Stimulated activated CD8-positive, alpha-beta memory T cell treated with anti-CD3 and anti-CD28 coated beads, Interleukin-2, amount 100 ng/mL, for 48 hours (primary cell): ENCODE data around the gene SHD.
"Not testable (repeated sequence)": the region's sequence is repeated elsewhere in the genome, so short reads cannot be mapped to it uniquely, and the experiment has no call there.

Source experiments
- DNase-seq, 2 donors: peaks; one replicate each; pipeline ENCODE4 v3.0.0-alpha.2; 2020; ENCODE audit warnings: low read depth in 2 of 2

SHD gene, protein sequence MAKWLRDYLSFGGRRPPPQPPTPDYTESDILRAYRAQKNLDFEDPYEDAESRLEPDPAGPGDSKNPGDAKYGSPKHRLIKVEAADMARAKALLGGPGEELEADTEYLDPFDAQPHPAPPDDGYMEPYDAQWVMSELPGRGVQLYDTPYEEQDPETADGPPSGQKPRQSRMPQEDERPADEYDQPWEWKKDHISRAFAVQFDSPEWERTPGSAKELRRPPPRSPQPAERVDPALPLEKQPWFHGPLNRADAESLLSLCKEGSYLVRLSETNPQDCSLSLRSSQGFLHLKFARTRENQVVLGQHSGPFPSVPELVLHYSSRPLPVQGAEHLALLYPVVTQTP

DNA sequence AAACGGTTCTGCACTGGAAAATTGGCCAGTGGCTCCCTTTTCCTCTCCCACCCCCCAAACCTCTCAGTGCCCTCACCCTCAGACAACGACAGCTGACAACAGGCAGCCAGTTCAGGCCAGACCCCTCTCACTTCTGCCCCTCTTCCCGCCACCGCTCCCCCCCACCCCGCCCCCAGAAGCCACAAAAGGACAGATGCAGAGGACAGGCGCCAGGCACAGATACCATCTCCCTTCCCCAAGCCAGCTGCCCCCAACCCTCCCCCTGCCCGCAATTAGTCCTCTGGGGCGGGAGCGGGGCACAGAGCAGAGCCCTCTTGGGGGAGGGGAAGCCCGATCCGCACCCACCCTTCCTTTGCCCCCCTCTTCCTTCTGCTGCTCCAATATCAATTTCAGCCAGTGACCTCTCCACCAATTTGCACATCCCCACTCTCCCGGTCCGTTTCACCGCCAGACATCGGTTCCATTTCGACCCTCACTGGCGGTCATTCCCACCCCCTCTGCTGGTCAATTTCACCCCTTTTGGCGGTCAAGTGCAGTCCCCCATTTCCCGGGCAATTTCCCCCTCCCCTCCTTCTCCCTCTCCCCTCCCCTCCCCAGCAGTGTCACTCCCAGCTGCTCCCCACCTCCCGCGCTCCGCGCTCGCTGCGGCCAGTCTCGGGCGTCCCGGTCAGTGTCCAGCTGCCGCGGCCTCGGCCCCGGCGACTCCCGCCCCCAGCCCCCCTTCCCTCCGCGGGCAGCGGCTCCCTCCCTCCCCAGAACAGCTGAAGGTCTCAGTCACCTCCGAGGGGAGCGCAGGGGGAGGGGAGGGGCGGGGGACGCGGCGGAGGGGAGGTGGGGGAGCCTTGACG lies at the start of gene SHD:
TSS of gene SHD (plus strand) at position 848 of the 848 bp plus-strand sequence. CDS start 798 bp downstream, outside the sequence.
- no peak for DNase-seq

DNA sequence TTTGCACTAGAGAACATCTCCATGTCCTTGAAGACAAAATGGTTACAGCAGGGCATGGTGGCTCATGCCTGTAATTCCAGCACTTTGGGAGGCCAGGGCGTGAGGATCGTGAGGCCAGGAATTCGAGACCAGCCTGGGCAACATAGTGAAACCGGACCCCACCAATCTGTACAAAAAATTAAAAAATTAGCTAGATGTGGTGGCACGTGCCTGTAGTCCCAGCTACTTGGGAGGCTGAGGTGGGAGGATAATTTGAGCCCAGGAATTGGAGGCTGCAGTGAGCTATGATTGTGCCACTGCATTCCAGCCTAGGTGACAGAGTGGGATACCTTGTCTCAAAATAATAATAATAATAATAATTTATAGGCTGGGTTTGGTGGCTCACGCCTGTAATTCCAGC lies 48.8 kb upstream of the SHD start:
- DNase-seq: not testable (repeated sequence)

DNA sequence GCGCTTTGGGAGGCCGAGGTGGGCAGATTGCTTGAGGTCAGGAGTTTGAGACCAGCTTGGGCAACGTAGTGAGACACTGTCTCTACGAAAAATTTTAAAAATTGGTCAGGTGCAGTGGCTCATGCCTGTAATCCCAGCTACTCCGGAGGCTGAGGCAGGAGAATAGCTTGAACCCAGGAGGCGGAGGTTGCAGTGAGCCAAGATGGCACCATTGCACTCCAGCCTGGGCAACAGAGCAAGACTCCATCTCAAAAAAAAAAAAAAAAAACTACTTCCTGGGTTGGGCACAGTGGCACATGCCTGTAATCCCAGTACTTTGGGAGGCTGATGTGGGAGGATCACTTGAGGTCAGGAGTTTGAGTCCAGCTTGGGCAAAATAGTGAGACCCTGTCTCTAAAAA lies 47.5 kb upstream of the SHD start:
- DNase-seq: not testable (repeated sequence)

DNA sequence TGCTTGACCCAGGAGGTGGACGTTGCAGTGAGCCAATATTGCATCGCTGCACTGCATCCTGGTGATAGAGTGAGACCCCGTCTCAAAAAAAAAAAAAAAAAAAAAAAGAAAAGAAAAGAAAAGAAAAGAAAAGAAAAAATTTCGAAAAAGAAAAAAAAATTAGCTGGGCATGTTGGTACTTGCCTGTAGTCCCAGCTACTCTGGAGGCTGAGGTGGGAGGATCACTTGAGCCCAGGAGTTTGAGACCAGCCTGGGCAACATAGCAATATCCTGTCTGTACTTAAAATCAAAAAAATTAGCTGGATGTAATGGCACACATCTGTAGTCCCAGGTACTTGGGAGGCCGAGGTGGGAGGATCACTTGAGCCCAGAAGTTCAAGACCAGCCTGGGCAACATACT lies 46.9 kb upstream of the SHD start:
- DNase-seq: not testable (repeated sequence)

DNA sequence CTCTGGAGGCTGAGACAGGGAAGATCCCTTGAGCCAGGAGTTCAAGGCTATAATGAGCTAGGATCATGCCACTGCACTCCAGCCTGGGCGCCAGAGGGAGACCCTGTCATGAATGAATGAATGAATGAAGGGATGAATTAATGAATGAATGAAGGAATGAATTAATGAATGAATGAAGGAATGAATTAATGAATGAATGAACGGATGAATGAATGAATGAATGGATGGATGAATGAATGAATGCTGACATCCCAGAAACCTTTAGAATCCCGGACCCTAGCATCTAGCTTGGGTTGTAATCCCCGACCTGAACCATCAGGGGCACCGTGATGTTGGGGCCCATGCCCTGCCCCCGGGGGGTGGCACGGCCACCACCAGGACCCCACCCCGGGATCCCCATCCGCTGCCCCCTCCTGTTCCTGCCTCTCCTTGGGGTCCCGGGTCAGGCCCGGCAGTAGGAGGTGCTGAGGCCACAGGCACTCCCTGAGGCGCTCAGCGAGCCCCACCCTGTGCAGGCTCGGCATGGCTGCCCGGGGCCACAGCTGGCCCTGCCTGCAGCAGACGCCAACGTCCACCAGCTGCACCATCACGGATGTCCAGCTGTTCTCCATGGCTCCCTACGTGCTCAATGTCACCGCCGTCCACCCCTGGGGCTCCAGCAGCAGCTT lies 46.3 kb upstream of the SHD start:
- DNase-seq: no peak

DNA sequence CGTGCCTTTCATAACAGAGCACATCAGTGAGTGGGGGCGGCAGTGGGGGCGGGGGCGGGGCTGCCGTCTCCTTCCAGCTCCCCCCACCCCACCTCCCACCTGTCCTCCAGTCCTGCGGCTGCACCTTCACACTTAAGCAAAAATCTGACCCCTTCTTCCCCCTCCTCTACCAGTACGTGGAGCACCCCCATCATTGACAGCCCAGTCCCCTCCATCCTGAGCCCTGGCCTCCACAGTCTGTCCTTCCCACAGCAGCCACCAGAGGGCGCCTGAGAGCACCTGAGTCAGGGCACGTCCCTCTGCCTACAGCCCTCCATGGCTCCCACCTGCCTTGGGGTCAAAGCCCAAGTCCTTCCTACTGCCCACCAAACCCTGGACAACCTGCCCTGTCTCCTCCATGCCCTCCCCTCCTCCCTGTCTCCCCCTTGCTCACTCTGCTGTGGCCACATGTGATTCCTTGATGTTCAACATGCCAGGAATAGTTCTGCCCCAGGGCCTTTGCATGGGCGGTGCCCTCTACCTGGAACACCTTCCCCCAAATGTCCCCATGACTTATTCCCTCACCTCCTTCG lies 45.7 kb upstream of the SHD start:
- peak; percentile 65 to 79 for DNase-seq

DNA sequence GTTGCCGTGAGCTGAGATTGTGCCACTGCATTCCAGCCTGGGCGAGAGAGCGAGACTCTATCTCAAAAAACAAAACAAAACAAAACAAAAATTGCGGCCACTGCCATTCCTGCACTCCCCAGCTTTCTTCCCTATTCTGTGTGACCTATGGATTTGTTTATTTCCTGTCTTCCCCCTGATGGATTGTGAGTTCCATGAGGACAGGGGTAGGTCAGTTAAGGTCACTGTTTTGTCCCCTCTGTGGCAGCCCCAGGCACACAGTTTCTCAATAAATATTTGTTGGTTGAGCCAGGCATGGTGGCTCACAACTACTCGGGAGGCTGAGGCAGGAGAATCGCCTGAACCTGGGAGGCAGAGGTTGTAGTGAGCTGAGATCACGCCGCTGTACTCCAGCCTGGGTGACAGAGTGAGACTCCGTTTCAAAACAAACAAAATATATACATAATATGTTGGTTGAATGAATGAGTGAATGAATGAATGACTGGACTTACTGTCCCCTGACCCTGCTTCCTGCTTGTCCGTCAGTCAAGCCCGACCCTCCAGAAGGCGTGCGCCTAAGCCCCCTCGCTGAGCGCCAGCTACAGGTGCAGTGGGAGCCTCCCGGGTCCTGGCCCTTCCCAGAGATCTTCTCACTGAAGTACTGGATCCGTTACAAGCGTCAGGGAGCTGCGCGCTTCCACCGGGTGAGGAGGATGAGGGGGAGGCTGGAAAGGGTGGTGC lies 44.8 kb upstream of the SHD start:
- DNase-seq: no peak

DNA sequence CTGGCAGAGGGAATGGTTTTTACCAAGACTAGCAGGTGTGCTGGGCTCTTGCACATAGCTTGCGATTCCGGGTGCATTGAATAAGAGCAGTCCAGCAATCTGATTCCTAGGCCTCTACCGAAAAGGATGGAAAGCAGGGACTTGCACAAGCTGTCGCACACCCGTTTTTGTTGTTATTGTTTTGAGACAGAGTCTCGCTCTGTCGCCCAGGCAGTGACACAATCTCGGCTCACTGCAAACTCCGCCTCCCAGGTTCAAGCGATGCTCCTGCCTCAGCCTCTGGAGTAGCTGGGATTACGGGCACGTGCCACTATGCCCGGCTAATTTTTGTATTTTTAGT lies 44.2 kb upstream of the SHD start:
- DNase-seq: no peak

DNA sequence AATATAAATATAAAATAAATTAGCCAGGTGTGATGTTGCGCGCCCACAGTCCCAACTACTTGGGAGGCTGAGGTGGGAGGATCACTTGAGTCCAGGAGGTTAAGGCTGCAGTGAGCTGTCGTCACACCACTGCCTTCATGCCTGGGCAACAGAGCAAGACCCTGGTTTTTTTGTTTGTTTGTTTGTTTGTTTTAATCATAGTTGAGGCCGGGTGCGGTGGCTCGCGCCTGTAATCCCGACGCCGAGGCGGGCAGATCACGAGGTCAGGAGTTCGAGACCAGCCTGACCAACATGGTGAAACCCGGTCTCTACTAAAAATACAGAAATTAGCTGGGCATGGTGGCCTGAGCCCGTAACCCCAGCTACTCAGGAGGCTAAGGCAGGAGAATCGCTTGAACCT lies 41.6 kb upstream of the SHD start:
- DNase-seq: not testable (repeated sequence)

DNA sequence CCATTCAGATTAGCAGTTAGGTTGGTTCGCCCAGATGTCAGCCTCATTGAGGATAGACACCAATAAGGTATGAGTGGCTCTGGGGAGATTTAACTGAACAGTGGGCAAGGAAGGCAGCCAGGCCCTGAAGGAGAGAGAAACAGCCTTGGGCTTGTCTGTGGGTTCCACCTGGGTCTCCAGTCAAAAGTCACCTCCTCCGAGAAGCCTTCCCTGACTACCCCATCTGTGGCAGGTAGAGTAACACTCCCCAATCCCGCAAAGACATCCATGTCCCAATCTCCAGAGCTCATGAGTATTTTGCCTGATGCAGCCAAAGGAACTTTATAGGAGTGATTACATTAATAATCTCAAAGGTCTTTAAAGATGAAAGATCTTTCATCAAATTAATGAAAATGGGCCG lies 40.2 kb upstream of the SHD start:
- no peak for DNase-seq

DNA sequence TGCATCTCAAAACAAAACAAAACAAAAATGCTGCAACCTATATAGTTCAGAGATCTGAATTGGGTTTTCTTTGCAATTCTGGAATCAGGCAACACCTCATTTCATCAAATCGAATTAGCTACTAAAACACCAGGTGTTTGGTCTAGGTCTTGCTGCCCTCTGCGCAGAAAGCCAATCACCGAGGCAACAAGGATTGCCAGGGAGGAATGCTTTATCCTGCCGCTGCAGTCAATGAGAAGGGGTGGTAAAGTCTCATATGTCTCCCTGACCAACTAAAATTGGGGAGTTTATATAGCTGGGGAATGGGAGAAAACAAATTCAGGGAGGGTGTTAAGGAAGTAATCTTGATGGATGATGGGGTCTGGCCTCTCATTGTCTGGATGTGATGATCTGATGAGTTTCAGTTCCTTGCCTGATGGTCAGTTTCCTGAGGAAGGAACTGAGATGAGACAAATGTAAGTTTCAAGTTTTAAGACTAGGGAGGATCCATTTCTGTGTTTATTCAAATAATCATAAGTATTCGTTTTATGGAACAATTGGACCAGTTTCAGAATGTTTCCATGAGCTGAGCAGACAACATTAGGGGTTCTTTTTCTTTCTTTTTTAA lies 37.1 kb upstream of the SHD start:
- DNase-seq: no peak

DNA sequence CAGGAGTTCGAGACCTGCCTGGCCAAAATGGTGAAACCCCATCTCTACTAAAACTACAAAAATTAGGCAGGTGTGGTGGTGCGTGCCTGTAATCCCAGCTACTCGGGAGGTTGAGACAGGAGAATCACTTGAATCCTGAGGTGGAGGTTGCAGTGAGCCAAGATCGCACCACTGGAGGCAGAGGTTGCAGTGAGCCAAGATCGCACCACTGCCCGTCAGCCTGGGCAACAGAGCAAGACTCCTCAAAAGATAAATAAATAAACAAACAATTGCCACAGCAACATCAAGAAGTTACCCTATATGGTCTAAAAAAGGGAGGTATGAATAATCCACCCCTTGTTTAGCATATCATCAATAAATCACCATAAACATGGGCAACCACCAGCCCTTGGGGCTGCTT lies 33.1 kb upstream of the SHD start:
- DNase-seq: not testable (repeated sequence)

DNA sequence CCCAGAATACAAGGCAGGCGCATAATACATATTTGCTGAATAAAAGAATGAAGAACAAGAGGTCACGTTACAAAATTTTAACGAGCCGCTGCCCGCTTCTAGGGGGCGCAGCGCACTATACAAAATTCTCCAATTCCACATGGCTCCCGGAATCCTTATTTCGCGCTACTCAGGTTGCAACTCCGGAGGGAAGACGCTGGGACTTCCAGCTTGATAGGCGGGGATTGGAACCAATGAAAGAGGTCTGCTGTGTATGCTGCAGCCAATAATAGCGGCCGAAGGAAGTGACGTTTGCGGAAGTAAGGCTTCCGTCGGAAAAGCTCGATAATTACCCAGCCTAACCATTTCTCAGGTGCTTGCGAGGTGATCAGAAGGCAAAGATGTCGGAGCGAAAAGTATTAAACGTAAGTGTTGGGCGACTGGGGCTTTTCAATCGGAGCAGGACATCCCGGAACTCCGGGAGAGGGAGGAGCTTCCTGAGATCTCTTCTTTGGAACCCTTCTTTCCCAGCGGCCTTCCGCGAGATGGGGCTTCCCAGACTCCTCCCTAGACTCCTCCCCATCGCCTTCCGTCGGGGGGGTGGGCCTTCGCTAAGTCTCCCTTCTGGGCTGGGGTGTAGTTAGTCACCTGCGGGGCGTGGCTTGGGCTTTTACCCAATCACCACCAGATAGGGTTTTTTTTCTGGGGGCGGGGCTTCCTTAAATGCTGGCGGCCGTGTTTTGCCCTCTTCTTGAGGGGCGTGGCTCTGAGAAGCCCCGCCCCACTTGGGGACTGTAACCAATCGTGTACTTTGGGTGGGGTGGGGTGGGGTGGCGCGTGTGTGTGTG lies 32.1 kb upstream of the SHD start, which contains the start of gene YJU2:
TSS of gene YJU2 (plus strand) at position 314 of the 827 bp plus-strand sequence. CDS start at position 381, 67 bp downstream.
- DNase-seq: peak; percentile 95 to 98

DNA sequence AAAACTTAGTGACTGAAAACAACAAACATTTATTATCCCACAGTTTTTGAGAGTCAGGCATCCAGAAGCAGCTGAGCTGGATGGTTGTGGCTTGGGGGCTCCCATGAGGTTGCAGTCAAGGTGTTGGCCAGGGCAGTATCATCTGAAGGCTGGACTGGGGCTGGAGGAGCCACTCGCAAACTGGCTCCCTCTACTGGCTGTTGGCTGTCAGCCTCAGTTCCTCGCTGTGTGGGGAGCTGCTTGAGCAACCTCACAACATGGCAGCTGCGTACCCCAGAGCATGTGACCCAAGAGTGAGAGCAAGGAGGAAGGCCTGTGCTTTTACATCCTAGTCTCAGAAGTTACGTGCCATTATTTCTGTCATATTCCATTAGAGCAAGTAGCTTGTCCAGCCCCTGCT lies 22.5 kb upstream of the SHD start:
- no peak for DNase-seq

DNA sequence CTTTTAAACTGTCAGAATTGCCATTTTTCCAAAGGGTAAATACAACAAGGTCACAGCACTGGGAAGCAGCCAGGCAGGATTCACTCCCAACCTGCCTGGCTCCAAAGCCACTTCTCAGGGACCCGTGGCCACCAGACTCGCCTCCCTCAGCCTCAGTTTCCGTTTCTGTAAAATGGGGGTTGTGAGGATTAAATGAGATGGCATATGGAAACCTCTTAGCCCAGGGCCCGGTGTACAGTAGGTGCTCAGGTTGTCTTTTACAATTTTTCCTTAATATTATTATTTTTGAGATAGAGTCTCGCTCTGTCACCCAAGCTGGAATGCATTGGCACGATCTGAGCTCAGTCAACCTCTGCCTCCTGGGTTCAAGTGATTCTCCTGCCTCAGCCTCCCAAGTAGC lies 22.0 kb upstream of the SHD start:
- no peak for DNase-seq

DNA sequence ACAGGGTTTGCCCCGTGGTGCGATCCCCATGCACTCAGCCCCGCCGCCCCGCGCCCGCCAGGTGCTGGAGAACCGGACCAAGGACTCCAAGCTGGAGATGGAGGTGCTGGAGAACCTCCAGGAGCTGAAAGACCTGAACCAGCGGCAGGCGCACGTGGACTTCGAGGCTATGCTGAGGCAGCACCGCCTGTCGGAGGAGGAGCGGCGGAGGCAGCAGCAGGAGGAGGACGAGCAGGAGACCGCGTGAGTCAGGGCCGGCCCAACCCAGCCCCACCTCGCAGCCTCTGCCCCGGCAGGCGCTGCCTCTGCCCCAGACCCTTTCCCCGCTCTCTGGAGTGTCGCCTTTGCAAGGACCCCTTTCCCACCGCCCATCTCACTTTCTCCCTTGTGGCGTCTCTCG lies 20.9 kb upstream of the SHD start:
- no peak for DNase-seq

DNA sequence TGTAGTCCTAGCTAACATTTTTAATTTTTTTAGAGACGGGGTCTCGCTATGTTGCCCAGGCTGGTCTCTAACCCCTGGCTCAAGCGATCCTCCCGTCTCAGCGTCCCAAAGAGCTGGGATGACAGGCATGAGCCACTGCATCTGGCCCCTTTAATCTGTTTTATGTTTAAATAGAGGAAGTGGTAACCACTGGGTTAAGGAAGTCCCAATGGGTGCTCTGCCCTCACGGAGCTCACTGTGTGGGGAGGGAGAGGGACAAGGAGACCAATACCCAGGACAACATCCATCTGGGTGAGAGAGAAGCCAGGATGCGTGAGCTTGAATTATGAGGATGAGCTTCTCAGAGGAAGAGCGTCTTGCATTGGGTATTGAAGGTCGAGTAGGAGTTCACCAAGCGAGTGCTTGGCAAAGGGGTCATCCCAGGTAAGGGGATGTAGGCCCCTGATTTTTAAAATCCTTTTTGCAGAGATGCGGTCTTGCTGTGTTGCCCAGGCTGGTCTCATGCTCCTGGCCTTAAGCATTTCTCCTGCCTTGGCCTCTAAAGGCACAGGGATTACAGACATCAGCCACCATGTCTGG lies 18.4 kb upstream of the SHD start:
- DNase-seq: no peak

DNA sequence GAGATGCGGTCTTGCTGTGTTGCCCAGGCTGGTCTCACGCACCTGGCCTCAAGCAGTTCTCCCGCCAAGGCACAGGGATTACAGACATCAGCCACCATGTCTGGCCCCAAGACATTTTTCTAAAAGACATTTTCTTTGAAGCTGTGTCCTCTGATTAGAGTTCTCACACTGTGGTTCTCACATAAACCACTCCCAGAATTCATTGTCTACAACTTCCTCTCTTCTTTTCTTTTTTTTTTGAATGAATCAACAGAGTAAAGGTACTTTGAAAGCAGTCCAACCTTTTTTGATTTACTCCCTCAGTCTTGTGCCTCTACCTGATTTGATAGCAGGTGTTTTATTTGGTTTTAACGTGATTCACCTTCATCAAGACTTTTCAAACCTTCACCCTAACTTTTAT lies 14.3 kb upstream of the SHD start:
- DNase-seq: no peak

DNA sequence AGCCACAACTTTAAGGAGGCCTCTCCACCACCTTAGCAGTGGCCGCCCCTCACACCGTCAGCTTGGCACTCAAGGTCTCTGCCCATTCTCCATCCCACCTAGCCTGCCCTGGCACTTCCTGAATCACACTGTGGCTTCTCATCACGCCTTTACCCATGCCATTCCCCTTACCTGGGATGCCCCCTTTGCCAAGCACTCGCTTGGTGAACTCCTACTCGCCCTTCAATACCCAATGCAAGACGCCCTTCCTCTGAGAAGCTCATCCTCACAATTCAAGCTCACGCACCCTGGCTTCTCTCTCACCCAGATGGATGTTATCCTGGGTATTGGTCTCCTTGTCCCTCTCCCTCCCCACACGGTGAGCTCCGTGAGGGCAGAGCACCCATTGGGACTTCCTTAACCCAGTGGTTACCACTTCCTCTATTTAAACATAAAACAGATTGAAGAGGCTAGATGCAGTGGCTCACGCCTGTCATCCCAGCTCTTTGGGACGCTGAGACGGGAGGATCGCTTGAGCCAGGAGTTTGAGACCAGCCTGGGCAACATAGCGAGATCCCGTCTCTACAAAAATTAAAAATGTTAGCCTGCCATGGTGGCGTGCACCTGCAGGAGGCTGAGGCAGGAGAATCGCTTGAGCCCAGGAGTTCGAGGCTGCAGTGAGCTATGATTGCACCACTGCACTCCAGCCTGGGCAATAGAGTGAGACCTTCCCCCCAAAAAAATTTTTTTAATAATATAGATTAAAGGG lies 12.6 kb upstream of the SHD start:
- no peak for DNase-seq
